Measurements from ENCODE around the gene OAS3. TPM values are rescaled to one million over a fixed set of nuclear protein-coding genes. Genes with fewer than 3 reads are reported as not detected.

OAS3 gene
- total and polyA plus RNA-seq, 10 of the 15 experiments (the other 5 are each of a cell fraction or from before 2014, with no cell fraction given): 5.1 to 107 (median 18.0) TPM

GRCh38 chr12:112977139-112977538 is 38.9 kb downstream of the OAS3 start (continued):
- TF ChIP-seq ZNF24 (IDR thresholded peaks at IDR 0.05) (no peak), NBN (IDR thresholded peaks at IDR 0.05) (no peak), POU2F2 (IDR thresholded peaks at IDR 0.05; ENCODE audit: borderline replicate concordance, low read depth, low read length) (no peak)

- Histone ChIP-seq H3K27me3 (replicated peaks in 1 of 2; ENCODE audit: control insufficient read depth in 2 of 2, insufficient read depth in 2 of 2, low read length in 1 of 2) (no peaks in the 10 kb centered on the region), H2AFZ (ENCODE audit: control insufficient read depth, low read depth, low read length) (peak overlapping the region; percentile 64), H3K4me3 (peak overlapping the region; percentile 97), H3K4me1 (ENCODE audit: control insufficient read depth, insufficient read depth, low read length) (peaks cover 13% of the 10 kb centered on the region), H3K4me2 (ENCODE audit: control insufficient read depth, insufficient read depth) (peak overlapping the region; percentile 99), H3K79me2 (ENCODE audit: control insufficient read depth, insufficient read depth, low read length) (peaks cover 53% of the 10 kb centered on the region), H4K20me1 (ENCODE audit: control insufficient read depth, insufficient read depth) (no peaks in the 10 kb centered on the region), H3K9ac (ENCODE audit: control insufficient read depth, insufficient read depth, low read length) (peak overlapping the region; percentile 100), H3K9me3 (replicated peaks; ENCODE audit: control insufficient read depth, insufficient read depth, low read length) (peaks cover 6% of the 10 kb centered on the region; the same call in 2 of the 3 replicates), H3K27ac (ENCODE audit: control insufficient read depth, insufficient read depth) (peak overlapping the region; percentile 100), H3K36me3 (ENCODE audit: control insufficient read depth in 2 of 2, insufficient read depth in 2 of 2, low read length in 1 of 2) (peaks cover 0 to 4% of the 10 kb centered on the region in 2 experiments; a peak in 1 of 4 replicates)
- ATAC-seq (peak; percentile 3), FAIRE-seq (no peak), DNase-seq (ENCODE audit: low read depth, low spot score) (no peak)
- intact Hi-C loops (cut with micrococcal nuclease; ENCODE audit: unreplicated experiment): loop anchor here (1.0 kb wide), 2 partner anchors 38 to 70 kb away; no protein-coding TSS in a partner anchor
- BruUV-seq (replicated peaks): TSS peak; percentile 92
- in situ Hi-C loops (cut with MboI): no loop called here
- SMC1A ChIA-PET (ENCODE audit: uncharacterized antibody, unreplicated experiment): interaction anchor here (0.6 to 7.6 kb wide), 18 partner anchors 14 to 481 kb away, joined by 3 to 99 read pairs (median 4); partner anchors contain the start of genes OAS1 and OAS3
- RAD21 ChIA-PET (ENCODE audit: unreplicated experiment): interaction anchor here (0.8 to 3.9 kb wide), 13 partner anchors 11 to 121 kb away, joined by 3 to 47 read pairs (median 6); partner anchors contain the start of genes OAS1 and OAS3
- TF ChIP-seq MEF2A (IDR thresholded peaks at IDR 0.05; ENCODE audit: insufficient read depth, low read depth, low read length): no peak
- TF ChIP-seq EGR1 (IDR thresholded peaks at IDR 0.05; ENCODE audit: borderline replicate concordance in 1 of 2, low read depth in 2 of 2, low read length in 2 of 2): 0 out of 3 replicates have a peak, but pooled peaks of 1 of the 2 experiments have one; percentile 9
- peak; percentile 0; the same call in 1 of the 2 replicates for TF ChIP-seq POLR2A (IDR thresholded peaks at IDR 0.05; ENCODE audit: low read depth, low read length)
- no peak for TF ChIP-seq JUND (IDR thresholded peaks at IDR 0.05; ENCODE audit: low read depth, low read length)
- 0 out of 2 replicates have a peak, but pooled peaks have one; percentile 69 for TF ChIP-seq ZNF217 (IDR thresholded peaks at IDR 0.05)
- WGBS (ENCODE audit: insufficient coverage, insufficient replicate concordance, low lambda C conversion rate, missing lambda C conversion rate): 41% methylated on average over 8 of the region's 8 CpGs
- POLR2A ChIA-PET: interaction anchor here (0.6 to 5.1 kb wide), 11 partner anchors 10 to 245 kb away, joined by 3 to 69 read pairs (median 9); partner anchors contain the start of genes OAS1 and OAS3
- CTCF ChIA-PET: interaction anchor here (0.7 to 3.7 kb wide), 17 partner anchors 11 to 121 kb away, joined by 3 to 45 read pairs (median 5); partner anchors contain the start of genes OAS1 and OAS3
These were observed 39.4 kb downstream of the OAS3 start for GRCh38 chr12:112977641-112978040.
